Gastrocnemius medialis (tissue), 4 donors: ENCODE data around the gene IRX1.

Source experiments
- POLR2A ChIP-seq, 2 donors: fragments of 450-650 bp; IDR thresholded peaks; one replicate each; pipeline ENCODE4 v1.6.1; 2017; ENCODE audit warnings: antibody characterized with exemption in 2 of 2, mild to moderate bottlenecking in 2 of 2, moderate library complexity in 2 of 2
- TF ChIP-seq, protein P1 (sequence below), 5 experiments: fragments of 450-650 bp in 3 of 5; fragments of 200-600 bp in 2 of 5; sonication (generic) in 2 of 5; IDR thresholded peaks in 4 of 5; conservative IDR thresholded peaks in 1 of 5; 1 replicate in 4 of 5; 2 replicates in 1 of 5; pipeline ENCODE4 v1.5.1; 2016 to 2019; ENCODE audit warnings: antibody characterized with exemption in 5 of 5, mild to moderate bottlenecking in 3 of 5, moderate library complexity in 3 of 5

- TF ChIP-seq POLR2A (IDR thresholded peaks at IDR 0.05), result no peak
- TF ChIP-seq, protein P1, sequence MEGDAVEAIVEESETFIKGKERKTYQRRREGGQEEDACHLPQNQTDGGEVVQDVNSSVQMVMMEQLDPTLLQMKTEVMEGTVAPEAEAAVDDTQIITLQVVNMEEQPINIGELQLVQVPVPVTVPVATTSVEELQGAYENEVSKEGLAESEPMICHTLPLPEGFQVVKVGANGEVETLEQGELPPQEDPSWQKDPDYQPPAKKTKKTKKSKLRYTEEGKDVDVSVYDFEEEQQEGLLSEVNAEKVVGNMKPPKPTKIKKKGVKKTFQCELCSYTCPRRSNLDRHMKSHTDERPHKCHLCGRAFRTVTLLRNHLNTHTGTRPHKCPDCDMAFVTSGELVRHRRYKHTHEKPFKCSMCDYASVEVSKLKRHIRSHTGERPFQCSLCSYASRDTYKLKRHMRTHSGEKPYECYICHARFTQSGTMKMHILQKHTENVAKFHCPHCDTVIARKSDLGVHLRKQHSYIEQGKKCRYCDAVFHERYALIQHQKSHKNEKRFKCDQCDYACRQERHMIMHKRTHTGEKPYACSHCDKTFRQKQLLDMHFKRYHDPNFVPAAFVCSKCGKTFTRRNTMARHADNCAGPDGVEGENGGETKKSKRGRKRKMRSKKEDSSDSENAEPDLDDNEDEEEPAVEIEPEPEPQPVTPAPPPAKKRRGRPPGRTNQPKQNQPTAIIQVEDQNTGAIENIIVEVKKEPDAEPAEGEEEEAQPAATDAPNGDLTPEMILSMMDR (IDR thresholded peaks at IDR 0.05 in 4 of 5, conservative IDR thresholded peaks at IDR 0.05 in 1 of 5), result no peak
Measured at GRCh38 chr5:3607541-3608181, 12.0 kb downstream of the IRX1 start.
